ENCODE data around the gene EXOC4. TPM values are rescaled to one million over a fixed set of nuclear protein-coding genes. Genes with fewer than 3 reads are reported as not detected.

The EXOC4 gene
- total RNA-seq, 1 donor from 2014 or later = 67.7 TPM

DNA sequence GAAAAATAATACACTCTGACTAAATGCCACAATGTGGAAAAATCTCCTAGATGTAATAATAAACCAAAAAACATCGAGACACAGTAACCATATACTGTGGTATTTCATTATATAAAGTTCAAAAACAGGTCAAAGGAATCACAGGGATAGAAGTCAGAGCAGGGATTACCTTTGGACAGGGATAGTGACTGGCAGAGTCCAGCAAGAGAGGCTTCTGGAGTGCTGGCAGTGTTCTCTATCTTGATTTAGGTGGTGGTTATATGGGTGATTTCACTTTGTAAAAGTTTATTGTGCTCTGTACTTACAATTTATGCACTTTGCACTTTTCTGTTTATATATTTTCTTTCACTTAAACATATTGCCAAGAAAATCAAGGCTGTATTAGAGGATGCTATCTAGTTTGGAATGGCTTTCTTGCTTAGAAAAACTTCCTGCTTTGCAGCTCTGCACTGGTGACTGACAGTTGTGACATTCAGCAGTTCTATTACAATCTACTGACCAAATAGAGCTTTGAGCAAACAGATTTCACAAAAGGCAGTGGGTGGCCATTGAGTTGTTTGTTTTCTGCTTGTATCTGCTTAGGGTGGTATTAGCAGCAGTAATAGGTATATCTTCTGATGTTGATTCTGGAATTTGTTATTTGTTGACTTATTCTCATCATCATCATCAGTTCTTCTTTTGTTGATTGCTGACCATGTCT lies 610.6 kb downstream of the EXOC4 start:
- TF ChIP-seq CTCF (IDR thresholded peaks at IDR 0.05) = no peak
- Mint-ChIP-seq H3K36me3 (ENCODE audit: low read depth) (no peaks in the 10 kb centered on the region), H3K4me3 (ENCODE audit: unreplicated experiment) (no peak overlapping the region), H3K27ac (ENCODE audit: unreplicated experiment) (no peak overlapping the region), H3K4me1 (ENCODE audit: low read depth) (peaks cover 20% of the 10 kb centered on the region), H3K9me3 (ENCODE audit: low read depth) (no peaks in the 10 kb centered on the region), H3K27me3 (ENCODE audit: low read depth) (no peaks in the 10 kb centered on the region)
- DNase-seq (ENCODE audit: low spot score) = no peak

DNA sequence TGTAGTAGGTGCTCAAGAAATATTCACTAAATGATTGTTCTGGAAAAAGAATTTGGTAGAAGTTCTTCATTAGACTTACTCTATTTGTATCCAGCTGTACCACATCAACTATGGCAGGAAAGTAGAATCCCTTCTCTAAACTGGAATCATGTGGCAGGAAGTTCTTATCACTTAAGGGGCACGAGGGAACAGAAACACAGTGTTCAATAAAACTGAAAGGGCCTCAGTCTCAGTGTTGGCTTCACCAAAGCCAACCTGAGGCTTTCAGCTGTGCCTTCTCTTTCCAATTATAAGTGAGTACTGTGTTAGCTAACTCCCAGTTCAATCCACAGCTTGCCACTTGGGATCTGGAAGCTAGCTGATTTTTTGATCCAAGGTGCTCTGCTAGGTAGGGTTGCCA lies 616.7 kb downstream of the EXOC4 start:
- no peak for TF ChIP-seq CTCF (IDR thresholded peaks at IDR 0.05)
- Mint-ChIP-seq H3K9me3 (ENCODE audit: low read depth) (no peaks in the 10 kb centered on the region), H3K27me3 (ENCODE audit: low read depth) (no peaks in the 10 kb centered on the region), H3K4me3 (ENCODE audit: unreplicated experiment) (no peak overlapping the region), H3K36me3 (ENCODE audit: low read depth) (no peaks in the 10 kb centered on the region), H3K4me1 (ENCODE audit: low read depth) (no peaks in the 10 kb centered on the region), H3K27ac (ENCODE audit: unreplicated experiment) (no peak overlapping the region)
- no peak for DNase-seq (ENCODE audit: low spot score)

- H3K27me3 Mint-ChIP-seq (ENCODE audit: low read depth) = no peaks in the 10 kb centered on the region
- no peak for TF ChIP-seq CTCF (IDR thresholded peaks at IDR 0.05)
- H3K4me1 Mint-ChIP-seq (ENCODE audit: low read depth) = no peaks in the 10 kb centered on the region
- no peaks in the 10 kb centered on the region for H3K36me3 Mint-ChIP-seq (ENCODE audit: low read depth)
- peaks cover under 1% of the 10 kb centered on the region for H3K9me3 Mint-ChIP-seq (ENCODE audit: low read depth)
- no peak overlapping the region for H3K4me3 Mint-ChIP-seq (ENCODE audit: unreplicated experiment)
- DNase-seq (ENCODE audit: low spot score) = no peak
- H3K27ac Mint-ChIP-seq (ENCODE audit: unreplicated experiment) = no peak overlapping the region
Measured at GRCh38 chr7:133871757-133872156, 618.9 kb downstream of the EXOC4 start.

DNA sequence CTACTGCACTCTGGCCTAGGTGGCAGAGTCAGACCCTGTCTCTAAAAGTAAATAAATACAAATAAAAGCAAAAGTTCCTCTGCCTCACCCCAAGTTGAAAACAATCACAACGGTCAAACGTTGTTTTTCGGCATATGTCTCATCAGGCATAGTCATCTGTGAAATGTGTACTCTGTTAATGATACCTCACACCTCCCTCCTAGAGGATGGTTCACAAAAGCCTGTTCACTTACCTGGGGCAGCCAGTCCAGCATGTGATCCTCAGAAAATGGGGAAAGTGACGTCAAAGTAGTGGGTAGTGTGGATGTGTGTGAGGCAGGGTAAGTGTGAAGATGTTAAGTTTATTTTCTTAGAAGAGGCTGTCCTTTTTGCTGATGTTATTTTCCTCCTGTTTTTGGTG lies 620.3 kb downstream of the EXOC4 start:
- no peak for TF ChIP-seq CTCF (IDR thresholded peaks at IDR 0.05)
- H3K4me1 Mint-ChIP-seq (ENCODE audit: low read depth) = peaks cover 3% of the 10 kb centered on the region
- H3K27ac Mint-ChIP-seq (ENCODE audit: unreplicated experiment) = no peak overlapping the region
- no peak for DNase-seq (ENCODE audit: low spot score)
- H3K36me3 Mint-ChIP-seq (ENCODE audit: low read depth) = no peaks in the 10 kb centered on the region
- no peak overlapping the region for H3K4me3 Mint-ChIP-seq (ENCODE audit: unreplicated experiment)
- no peaks in the 10 kb centered on the region for H3K27me3 Mint-ChIP-seq (ENCODE audit: low read depth)
- H3K9me3 Mint-ChIP-seq (ENCODE audit: low read depth) = peaks cover 6% of the 10 kb centered on the region

DNA sequence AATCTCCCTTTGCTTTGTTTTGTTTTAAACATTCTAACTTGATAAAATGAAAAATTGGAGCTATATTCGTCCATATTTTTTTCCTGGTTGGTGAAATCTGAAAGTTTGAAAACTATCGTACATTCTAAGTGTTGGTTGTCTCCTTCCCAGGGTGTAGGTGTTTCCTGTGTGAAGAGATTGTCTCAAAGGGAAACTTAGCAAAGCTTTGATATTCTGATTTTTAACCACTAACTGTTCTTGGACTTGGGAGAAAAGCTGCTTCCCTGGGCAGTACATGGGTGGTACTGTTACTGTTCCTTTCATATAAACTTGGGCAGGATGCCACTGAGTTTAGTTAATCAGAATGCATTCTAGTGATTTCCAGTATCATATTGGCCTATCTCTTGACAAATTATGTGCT lies 620.8 kb downstream of the EXOC4 start:
- Mint-ChIP-seq H3K27me3 (ENCODE audit: low read depth) (no peaks in the 10 kb centered on the region), H3K9me3 (ENCODE audit: low read depth) (peaks cover 6% of the 10 kb centered on the region), H3K36me3 (ENCODE audit: low read depth) (no peaks in the 10 kb centered on the region), H3K4me3 (ENCODE audit: unreplicated experiment) (no peak overlapping the region), H3K27ac (ENCODE audit: unreplicated experiment) (no peak overlapping the region), H3K4me1 (ENCODE audit: low read depth) (peaks cover 3% of the 10 kb centered on the region)
- TF ChIP-seq CTCF (IDR thresholded peaks at IDR 0.05) = no peak
- no peak for DNase-seq (ENCODE audit: low spot score)

Data from chondrocyte (in vitro differentiated cells).